Activated naive CD4-positive, alpha-beta T cell treated with anti-CD3 and anti-CD28 coated beads, Interleukin-2, amount 50 U/mL, for 72 hours (primary cell): ENCODE results near the gene IFIH1. TPM values are rescaled to one million over a fixed set of nuclear protein-coding genes. Genes with fewer than 3 reads are reported as not detected.

Source experiments
- total RNA-seq, 2 donors: library from RNA; stranded (reverse); gene quantifications; one replicate each; pipeline ENCODE4 v1.2.3, GENCODE V29; 2022

IFIH1 gene
- total RNA-seq, 2 donors from 2014 or later: 29.2 to 39.1 TPM

Other genes starting within 250 kb of the IFIH1 start
- 10 to 100 TPM in 1 of 2 donors, 1 to 10 TPM in 1; 5.1 to 42.0 TPM for gene DPP4, start 244.5 kb downstream of the IFIH1 start, total RNA-seq
- not detected for gene GCG, start 166.4 kb downstream of the IFIH1 start, total RNA-seq
- under 1 TPM; 0.29 to 0.50 TPM for gene FAP, start 75.2 kb downstream of the IFIH1 start, total RNA-seq
- gene GCA, start 25.4 kb upstream of the IFIH1 start, total RNA-seq: 10 to 100 TPM; 38.5 to 44.9 TPM